UCSD-AML1 (cell line): ENCODE data around the gene PRKCA.
A peak's percentile ranks its signal among the peaks of the same experiment; 100 is the strongest.

ENCODE experiments used
- DNase-seq: peaks from one replicate; lab custom pipeline; 2025; ENCODE audit not compliant: unreplicated experiment; lab: John Stamatoyannopoulos, UW

PRKCA gene

GRCh38 chr17:66784621-66785364 lies 482.4 kb downstream of the PRKCA start:
- no peak for DNase-seq

GRCh38 chr17:66786107-66786506 lies 483.7 kb downstream of the PRKCA start:
- no peak for DNase-seq

- DNase-seq = no peak
Measured at GRCh38 chr17:66787914-66788313, 485.5 kb downstream of the PRKCA start.

DNA sequence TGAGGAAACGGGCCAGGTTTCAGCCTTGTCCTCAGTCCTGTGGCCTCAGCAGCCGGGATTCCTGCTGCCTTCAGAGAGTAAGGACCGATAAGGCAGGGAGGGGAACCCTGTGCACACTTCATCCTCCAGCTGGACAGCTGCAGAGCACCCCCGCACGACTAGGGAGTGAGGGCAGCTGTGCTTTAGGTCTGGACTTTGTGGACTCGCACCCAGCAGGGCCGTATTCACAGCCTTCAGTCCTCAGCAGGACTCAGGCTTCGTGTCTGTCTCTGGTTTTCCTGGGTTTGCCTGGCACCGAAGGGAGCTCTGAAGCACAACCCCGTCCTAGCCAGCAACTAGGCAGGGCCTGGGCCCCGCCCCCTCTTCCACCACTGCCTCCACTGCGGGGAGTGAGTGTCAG lies 486.7 kb downstream of the PRKCA start:
- no peak for DNase-seq

- DNase-seq = no peak
Measured at GRCh38 chr17:66789961-66790437, 487.6 kb downstream of the PRKCA start.

- DNase-seq = no peak
Measured at GRCh38 chr17:66790501-66791061, 488.2 kb downstream of the PRKCA start.

- DNase-seq = peak; percentile 43
Measured at GRCh38 chr17:66791347-66791746, 488.9 kb downstream of the PRKCA start.

- DNase-seq = no peak
Measured at GRCh38 chr17:66793814-66794213, 491.4 kb downstream of the PRKCA start.

- no peak for DNase-seq
Measured at GRCh38 chr17:66795486-66795885, 493.1 kb downstream of the PRKCA start.

- no peak for DNase-seq
Measured at GRCh38 chr17:66799849-66800537, 497.6 kb downstream of the PRKCA start.

GRCh38 chr17:66803474-66803951 lies 501.1 kb downstream of the PRKCA start:
- DNase-seq = no peak

- DNase-seq = no peak
Measured at GRCh38 chr17:66805567-66805966, 503.2 kb downstream of the PRKCA start.

- no peak for DNase-seq
Measured at GRCh38 chr17:66807182-66807581, 504.8 kb downstream of the PRKCA start.

- no peak for DNase-seq
Measured at GRCh38 chr17:66809408-66809807, 507.0 kb downstream of the PRKCA start.

- DNase-seq = no peak
Measured at GRCh38 chr17:66810951-66811682, 508.7 kb downstream of the PRKCA start.

GRCh38 chr17:66811683-66812054 lies 509.3 kb downstream of the PRKCA start:
- DNase-seq = no peak

DNA sequence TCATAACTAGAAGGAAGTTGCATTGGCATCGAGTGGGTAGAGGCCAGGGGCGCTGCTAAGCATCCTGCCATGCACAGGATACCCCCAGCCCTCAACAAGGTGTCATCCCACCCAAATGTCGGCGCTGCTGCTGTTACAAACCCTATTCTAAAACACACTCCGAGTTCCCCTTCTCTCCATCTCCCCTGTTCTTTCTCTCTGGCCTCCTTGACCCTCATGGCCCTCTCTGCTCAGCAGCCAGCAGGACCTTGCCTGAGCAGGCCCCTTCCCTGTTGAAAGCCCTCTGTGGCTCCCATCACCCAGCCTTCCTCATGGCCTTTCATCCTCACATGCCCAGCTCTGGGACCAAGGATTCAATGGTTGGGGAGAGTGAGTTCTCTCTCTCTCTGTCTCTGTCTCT lies 510.2 kb downstream of the PRKCA start:
- no peak for DNase-seq

DNA sequence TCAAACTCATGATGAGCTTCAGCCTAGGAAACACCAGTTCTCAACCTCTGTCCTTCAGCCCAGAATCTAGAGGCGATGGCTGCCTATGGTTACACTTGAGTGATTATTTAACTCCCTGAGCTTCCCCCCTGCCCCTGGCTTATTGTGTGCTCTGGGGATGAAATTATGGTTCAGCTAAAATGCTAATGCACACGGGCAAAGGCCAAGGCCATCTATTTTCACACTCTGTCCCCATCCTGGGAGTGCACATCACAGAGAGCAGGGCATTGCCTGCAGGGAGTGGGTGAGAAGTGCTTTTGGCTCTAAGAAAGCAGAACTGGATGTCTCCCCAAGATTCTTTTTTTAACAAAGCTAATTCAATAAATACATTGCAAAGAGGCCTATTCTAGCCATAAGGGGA lies 510.9 kb downstream of the PRKCA start:
- DNase-seq = no peak

DNA sequence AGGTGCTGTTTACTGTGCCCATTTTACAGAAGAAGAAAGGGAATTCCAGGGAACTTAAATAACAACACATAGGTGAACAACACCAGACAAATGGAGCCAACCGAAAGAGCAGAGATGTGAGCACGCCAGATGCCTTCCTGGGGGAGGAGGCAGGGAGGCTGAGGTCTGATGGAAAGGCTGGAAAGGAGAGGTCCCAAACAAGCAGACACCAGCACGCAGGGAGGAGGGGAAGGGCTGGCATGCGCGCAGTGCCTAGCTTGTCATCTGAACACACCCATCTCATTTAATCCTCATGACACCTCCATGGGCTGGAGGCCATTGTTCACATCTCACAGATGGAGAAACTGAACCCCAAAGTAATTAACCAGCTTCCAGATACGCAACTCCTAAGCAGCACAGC lies 511.6 kb downstream of the PRKCA start:
- DNase-seq = no peak

DNA sequence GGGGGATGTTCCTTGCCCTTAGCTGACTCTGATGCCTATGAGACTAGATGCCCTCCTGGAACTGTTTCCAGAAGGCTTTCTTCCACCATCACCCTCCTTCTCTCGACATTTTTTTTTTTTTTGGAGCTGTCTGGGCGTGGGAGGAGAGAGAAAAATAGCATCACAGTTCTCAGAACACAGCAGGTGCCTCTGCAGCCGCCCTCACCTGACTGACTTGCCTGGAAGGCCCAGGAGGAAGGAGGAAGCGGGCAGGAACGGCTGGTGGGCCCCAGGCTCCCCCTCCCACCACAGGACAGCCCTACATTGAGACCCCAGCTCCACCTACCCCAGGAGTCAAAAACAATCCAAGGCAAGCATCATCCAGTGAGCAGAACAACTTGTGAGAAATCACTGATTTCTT lies 512.2 kb downstream of the PRKCA start:
- DNase-seq = no peak

GRCh38 chr17:66817750-66818149 lies 515.3 kb downstream of the PRKCA start:
- no peak for DNase-seq
